Measurements from ENCODE around the gene MTF1.

DNA sequence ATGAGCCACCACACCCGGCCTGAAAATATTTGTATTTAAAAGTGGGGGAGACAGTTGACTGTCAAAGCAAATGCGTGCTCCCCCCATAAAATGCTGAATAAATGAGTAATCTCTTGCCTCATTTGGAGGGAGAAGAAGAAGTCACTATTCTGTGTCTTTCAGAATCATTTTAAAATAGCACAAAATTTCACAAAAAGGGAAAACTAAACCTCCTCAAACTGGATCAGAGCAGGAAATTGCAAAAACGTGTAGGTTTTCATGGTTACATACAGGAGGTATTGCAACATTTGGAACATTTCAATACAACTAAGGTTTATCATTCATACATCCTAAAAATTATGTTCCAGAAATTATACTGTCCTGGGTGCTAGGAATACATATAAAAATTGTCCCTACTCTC lies 13.6 kb downstream of the MTF1 start:
- no peak for TF ChIP-seq SP1 (IDR thresholded peaks at IDR 0.05)
- no peak for TF ChIP-seq BHLHE40 (IDR thresholded peaks at IDR 0.05; ENCODE audit: borderline replicate concordance)
- no peak for TF ChIP-seq FOXA1 (IDR thresholded peaks at IDR 0.05)
- no peak for TF ChIP-seq ELF4 (IDR thresholded peaks at IDR 0.05)
- no peak for TF ChIP-seq HDGF (IDR thresholded peaks at IDR 0.05; ENCODE audit: borderline replicate concordance)

Measured in HEK293T (cell line).